ENCODE measurements around the gene FRMPD3. TPM values are rescaled to one million over a fixed set of nuclear protein-coding genes. Genes with fewer than 3 reads are reported as not detected.

The FRMPD3 gene
- polyA plus RNA-seq, 2 of the 4 experiments (the other 2 are of a cell fraction) = 0.01 to 0.05 TPM

DNA sequence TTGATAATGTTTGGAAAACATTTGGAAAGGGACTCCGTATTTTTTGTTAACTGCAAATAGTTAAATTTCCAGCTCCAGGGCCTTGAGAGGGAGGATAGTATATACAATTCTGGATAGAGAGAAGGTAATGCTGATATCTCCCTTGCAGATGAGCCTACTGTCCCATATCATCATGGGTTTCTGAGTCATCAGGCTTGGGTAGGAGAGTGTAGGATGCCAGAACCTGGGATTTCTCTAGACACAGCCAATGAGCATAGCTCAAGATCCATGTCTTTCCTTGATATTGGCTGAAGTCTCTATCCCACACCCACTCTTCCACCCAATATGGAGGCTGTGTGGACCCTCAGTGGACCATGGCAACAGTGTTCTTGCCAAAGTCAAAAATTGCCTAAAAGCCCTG is 7.8 kb downstream of the FRMPD3 start:
- FAIRE-seq (no peak), DNase-seq (ENCODE audit: low read depth in 1 of 2, low spot score in 1 of 2) (no peak), ATAC-seq (no peak)
- Histone ChIP-seq H3K9me3 (no peaks in the 10 kb centered on the region), H3K4me3 (no peak overlapping the region), H3K4me1 (0 out of 3 replicates have a peak, but pooled peaks cover 4% of the 10 kb centered on the region), H3K4me2 (no peak overlapping the region), H3K27ac (no peak overlapping the region)
- no peak for TF ChIP-seq CTCF (IDR thresholded peaks at IDR 0.05)
- TF ChIP-seq TFCP2L1 (CRISPR knock-in tag; IDR thresholded peaks at IDR 0.05) = no peak
- no peak for TF ChIP-seq HEYL (CRISPR knock-in tag; IDR thresholded peaks at IDR 0.05)
- TF ChIP-seq ZFP36 (IDR thresholded peaks at IDR 0.05; ENCODE audit: borderline replicate concordance, partially characterized antibody) = no peak
- TF ChIP-seq CBX2 (IDR thresholded peaks at IDR 0.05; ENCODE audit: borderline replicate concordance, low read depth) = no peak
- TF ChIP-seq RARB (CRISPR knock-in tag; IDR thresholded peaks at IDR 0.05) = no peak
- no peak for TF ChIP-seq KDM1A (IDR thresholded peaks at IDR 0.05; ENCODE audit: low read depth)
- TF ChIP-seq PHF8 (IDR thresholded peaks at IDR 0.05; ENCODE audit: borderline replicate concordance, low read depth) = no peak
- no peak for TF ChIP-seq FOXS1 (CRISPR knock-in tag; IDR thresholded peaks at IDR 0.05)
- TF ChIP-seq HOXB5 (CRISPR knock-in tag; IDR thresholded peaks at IDR 0.05) = no peak
- no peak for TF ChIP-seq EHMT2 (IDR thresholded peaks at IDR 0.05; ENCODE audit: low read depth)
- TF ChIP-seq CBX8 (IDR thresholded peaks at IDR 0.05) = no peak
- no peak for TF ChIP-seq ZSCAN20 (CRISPR knock-in tag; IDR thresholded peaks at IDR 0.05)
- no peak for TF ChIP-seq FOSL2 (IDR thresholded peaks at IDR 0.05)
- no peak for TF ChIP-seq FOSL2 (CRISPR knock-in tag; IDR thresholded peaks at IDR 0.05)
- no peak for TF ChIP-seq TP53 (CRISPR knock-in tag; IDR thresholded peaks at IDR 0.05)
- no peak for TF ChIP-seq ZC3H11A (IDR thresholded peaks at IDR 0.05)
- TF ChIP-seq CHD2 (IDR thresholded peaks at IDR 0.05; ENCODE audit: low read length, partially characterized antibody) = no peak
- no peak for TF ChIP-seq RNF2 (IDR thresholded peaks at IDR 0.05; ENCODE audit: borderline replicate concordance, low read depth)
- ChIA-PET POLR2A (no interaction called here), CTCF (no interaction called here)
- 72% methylated on average over 1 of the region's 1 CpG for WGBS (ENCODE audit: missing lambda C conversion rate)

GRCh38 chrX:107465932-107466620 is 16.6 kb downstream of the FRMPD3 start:
- FAIRE-seq (no peak), ATAC-seq (no peak), DNase-seq (ENCODE audit: low read depth in 1 of 2, low spot score in 1 of 2) (no peak)
- H3K27ac ChIP-seq = no peak overlapping the region
- ChIA-PET POLR2A (no interaction called here), CTCF (no interaction called here)
- 27% methylated on average over 4 of the region's 4 CpGs for WGBS (ENCODE audit: missing lambda C conversion rate)
- H3K4me2 ChIP-seq = no peak overlapping the region
- H3K4me1 ChIP-seq = no peaks in the 10 kb centered on the region
- TF ChIP-seq CEBPB (IDR thresholded peaks at IDR 0.05) = no peak
- TF ChIP-seq MAX (IDR thresholded peaks at IDR 0.05) = no peak
- no peak for TF ChIP-seq JUNB (IDR thresholded peaks at IDR 0.05)
- TF ChIP-seq SREBF2 (IDR thresholded peaks at IDR 0.05) = no peak
- no peak for TF ChIP-seq E2F6 (IDR thresholded peaks at IDR 0.05; ENCODE audit: borderline replicate concordance, low read depth)
- no peak for TF ChIP-seq MAZ (IDR thresholded peaks at IDR 0.05; ENCODE audit: borderline replicate concordance, low read depth, low read length)
- TF ChIP-seq KDM1A (IDR thresholded peaks at IDR 0.05; ENCODE audit: low read depth) = no peak
- TF ChIP-seq POLR2AphosphoS2 (conservative IDR thresholded peaks at IDR 0.05; ENCODE audit: low read length) = no peak
- TF ChIP-seq, protein P1, sequence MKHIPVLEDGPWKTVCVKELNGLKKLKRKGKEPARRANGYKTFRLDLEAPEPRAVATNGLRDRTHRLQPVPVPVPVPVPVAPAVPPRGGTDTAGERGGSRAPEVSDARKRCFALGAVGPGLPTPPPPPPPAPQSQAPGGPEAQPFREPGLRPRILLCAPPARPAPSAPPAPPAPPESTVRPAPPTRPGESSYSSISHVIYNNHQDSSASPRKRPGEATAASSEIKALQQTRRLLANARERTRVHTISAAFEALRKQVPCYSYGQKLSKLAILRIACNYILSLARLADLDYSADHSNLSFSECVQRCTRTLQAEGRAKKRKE (CRISPR knock-in tag; IDR thresholded peaks at IDR 0.05; ENCODE audit: low read depth) = no peak
- no peak for TF ChIP-seq RARB (CRISPR knock-in tag; IDR thresholded peaks at IDR 0.05)
- no peaks in the 10 kb centered on the region for H3K9me3 ChIP-seq
- H3K4me3 ChIP-seq = no peak overlapping the region
